IMR-90 (cell line): ENCODE results near the gene IGF2R. TPM values are rescaled to one million over a fixed set of nuclear protein-coding genes. Genes with fewer than 3 reads are reported as not detected.

Experiments
- ATAC-seq: fragments of 200-7000 bp; cut with Tn5 transposase; 2 replicates; pipeline ENCODE4 v1.9.1; 2020; ENCODE audit warnings: low read depth, mild to moderate bottlenecking, moderate library complexity
- BruUV-seq: library from RNA; stranded (reverse); fragments of 400-500 nt; replicated peaks from 2 replicates; lab custom pipeline; 2021; lab: Mats Ljungman, UMichigan
- CTCF ChIA-PET: fragments of 300-600 bp; formaldehyde crosslinking; extraction: SDS; loops from one replicate; lab custom pipeline; 2021; ENCODE audit warnings: antibody characterized with exemption; lab: Yijun Ruan, JAX
- POLR2A ChIA-PET: fragments of 300-600 bp; sonication (Branson Sonifier 250); formaldehyde crosslinking; loops from one replicate; lab custom pipeline; 2022; ENCODE audit warnings: antibody characterized with exemption; ENCODE audit not compliant: unreplicated experiment; lab: Charles Lee
- DNase-seq: peaks from one replicate; pipeline ENCODE4 v3.0.0; 2013
- H2AFZ ChIP-seq: replicated peaks from 2 replicates; pipeline ENCODE3; 2013; ENCODE audit warnings: low read length, mild to moderate bottlenecking; ENCODE audit not compliant: poor library complexity
- H2AK5ac ChIP-seq: 2 replicates; pipeline ENCODE4 v1.6.1; 2013; ENCODE audit warnings: low read depth, low read length, inconsistent platforms
- H2AK9ac ChIP-seq: replicated peaks from 2 replicates; pipeline ENCODE3; 2013; ENCODE audit warnings: mild to moderate bottlenecking, low read depth, low read length, moderate library complexity; ENCODE audit not compliant: poor library complexity
- H2BK120ac ChIP-seq: 2 replicates; pipeline ENCODE4 v1.6.1; 2013; ENCODE audit warnings: low read depth, low read length, inconsistent platforms
- H2BK15ac ChIP-seq: 3 replicates; pipeline ENCODE4 v1.6.1; 2013; ENCODE audit warnings: low read depth, low read length, inconsistent platforms
- H2BK20ac ChIP-seq: 2 replicates; pipeline ENCODE4 v1.6.1; 2013; ENCODE audit warnings: low read depth, mild to moderate bottlenecking, inconsistent platforms, low read length, moderate library complexity
- H2BK5ac ChIP-seq: 2 replicates; pipeline ENCODE4 v1.6.1; 2013; ENCODE audit warnings: mild to moderate bottlenecking, low read depth, low read length, inconsistent platforms; ENCODE audit not compliant: poor library complexity, severe bottlenecking
- H3K14ac ChIP-seq: replicated peaks from 2 replicates; pipeline ENCODE4 v1.6.1; 2013; ENCODE audit warnings: low read depth, low read length, inconsistent platforms
- H3K18ac ChIP-seq: 2 replicates; pipeline ENCODE4 v1.6.1; 2013; ENCODE audit warnings: low read depth, low read length, control low read depth
- H3K23ac ChIP-seq: 2 replicates; pipeline ENCODE4 v1.6.1; 2013; ENCODE audit warnings: low read depth, low read length, inconsistent platforms
- H3K27ac ChIP-seq: 2 replicates; pipeline ENCODE4 v1.5.1; 2013; ENCODE audit warnings: mild to moderate bottlenecking, control low read depth, low read length; ENCODE audit not compliant: insufficient read depth
- H3K27me3 ChIP-seq: 2 replicates; pipeline ENCODE4 v1.6.1; 2013; ENCODE audit warnings: low read length; ENCODE audit not compliant: control insufficient read depth, insufficient read depth
- H3K36me3 ChIP-seq: 2 replicates; pipeline ENCODE4 v1.6.1; 2013; ENCODE audit warnings: low read length, mixed read lengths; ENCODE audit not compliant: control insufficient read depth, insufficient read depth
- H3K4ac ChIP-seq: 2 replicates; pipeline ENCODE4 v1.6.1; 2013; ENCODE audit warnings: low read depth, low read length, inconsistent platforms
- H3K4me1 ChIP-seq: 2 replicates; pipeline ENCODE4 v1.6.1; 2013; ENCODE audit warnings: low read length, mixed read lengths; ENCODE audit not compliant: control insufficient read depth, insufficient read depth
- H3K4me2 ChIP-seq: 2 replicates; pipeline ENCODE4 v1.6.1; 2013; ENCODE audit warnings: low read depth, mild to moderate bottlenecking, control low read depth, low read length, moderate library complexity
- H3K4me3 ChIP-seq: 2 replicates; pipeline ENCODE4 v1.5.1; 2013; ENCODE audit warnings: low read depth, mild to moderate bottlenecking, control low read depth, low read length, moderate library complexity; ENCODE audit not compliant: insufficient read depth
- H3K56ac ChIP-seq: 2 replicates; pipeline ENCODE4 v1.6.1; 2013; ENCODE audit warnings: low read length, inconsistent platforms; ENCODE audit not compliant: insufficient read depth; ENCODE audit errors: extremely low read depth
- H3K79me1 ChIP-seq, 2 experiments: 2 replicates each; pipeline ENCODE4 v1.6.1; 2013; ENCODE audit warnings: low read length in 2 of 2, inconsistent platforms in 1 of 2, low read depth in 1 of 2
- H3K9ac ChIP-seq: 2 replicates; pipeline ENCODE4 v1.6.1; 2013; ENCODE audit warnings: low read depth, low read length, control low read depth
- H3K9me1 ChIP-seq: 2 replicates; pipeline ENCODE4 v1.6.1; 2013; ENCODE audit warnings: low read length, inconsistent platforms; ENCODE audit not compliant: insufficient read depth
- H3K9me3 ChIP-seq: 2 replicates; pipeline ENCODE4 v1.6.1; 2013; ENCODE audit warnings: low read length; ENCODE audit not compliant: control insufficient read depth, insufficient read depth
- H4K20me1 ChIP-seq: 2 replicates; pipeline ENCODE4 v1.6.1; 2013; ENCODE audit warnings: low read length, inconsistent platforms; ENCODE audit not compliant: insufficient read depth
- H4K5ac ChIP-seq: 2 replicates; pipeline ENCODE4 v1.6.1; 2013; ENCODE audit warnings: mild to moderate bottlenecking, low read depth, low read length, control low read depth
- H4K8ac ChIP-seq, 2 experiments: 2 replicates each; pipeline ENCODE4 v1.6.1; 2013; ENCODE audit warnings: low read depth in 2 of 2, low read length in 2 of 2, control low read depth in 1 of 2, inconsistent platforms in 1 of 2
- H4K91ac ChIP-seq: 2 replicates; pipeline ENCODE4 v1.6.1; 2013; ENCODE audit warnings: low read depth, low read length, inconsistent platforms; ENCODE audit not compliant: insufficient read depth
- BHLHE40 ChIP-seq: fragments of 150-350 bp; IDR thresholded peaks from 2 replicates; pipeline ENCODE4 v1.6.1; 2016; ENCODE audit warnings: mild to moderate bottlenecking, low read depth, low read length
- CEBPB ChIP-seq: IDR thresholded peaks from 2 replicates; pipeline ENCODE4 v1.6.1; 2012; ENCODE audit warnings: low read depth, low read length, improper control_type of control experiment
- CTCF ChIP-seq: conservative IDR thresholded peaks from 2 replicates; pipeline ENCODE4 v1.5.1; 2012; ENCODE audit warnings: mild to moderate bottlenecking, low read depth, low read length, improper control_type of control experiment
- ELK1 ChIP-seq: fragments of 150-350 bp; IDR thresholded peaks from 2 replicates; pipeline ENCODE4 v1.6.1; 2016; ENCODE audit warnings: low read depth, mild to moderate bottlenecking, low read length, moderate library complexity, borderline replicate concordance
- FOS ChIP-seq: fragments of 150-350 bp; IDR thresholded peaks from 2 replicates; pipeline ENCODE4 v1.6.1; 2016; ENCODE audit warnings: low read depth, low read length
- MAFK ChIP-seq: IDR thresholded peaks from 2 replicates; pipeline ENCODE4 v1.6.1; 2012; ENCODE audit warnings: low read depth, low read length, improper control_type of control experiment
- MAZ ChIP-seq: IDR thresholded peaks from 2 replicates; pipeline ENCODE4 v1.6.1; 2012; ENCODE audit warnings: low read depth, mild to moderate bottlenecking, low read length, improper control_type of control experiment, moderate library complexity, borderline replicate concordance
- MXI1 ChIP-seq: IDR thresholded peaks from 2 replicates; pipeline ENCODE4 v1.6.1; 2012; ENCODE audit warnings: low read depth, mild to moderate bottlenecking, low read length, moderate library complexity, borderline replicate concordance
- RCOR1 ChIP-seq: IDR thresholded peaks from 2 replicates; pipeline ENCODE4 v1.6.1; 2012; ENCODE audit warnings: mild to moderate bottlenecking, low read length, improper control_type of control experiment; ENCODE audit not compliant: insufficient replicate concordance
- SMC3 ChIP-seq: fragments of 150-350 bp; IDR thresholded peaks from 2 replicates; pipeline ENCODE4 v1.6.1; 2016; ENCODE audit warnings: low read depth, mild to moderate bottlenecking, antibody characterized with exemption, low read length, moderate library complexity
- WGBS, 2 experiments: methylation state at CpG; one replicate each; pipeline versions ENCODE4 v1.1.5 to v1.1.7; 2013; ENCODE audit warnings: missing lambda C conversion rate in 2 of 2; ENCODE audit not compliant: insufficient read length in 1 of 2; ENCODE audit errors: extremely low coverage in 2 of 2; 5-methylcytosine and 5-hydroxymethylcytosine counted together
- dilution Hi-C: fragments of 300-500 bp; cut with HindIII; formaldehyde crosslinking; loops from one replicate; pipeline ENCODE4 v1.14.3; 2018; ENCODE audit warnings: low sequenced_read_pairs; ENCODE audit not compliant: unreplicated experiment
- in situ Hi-C: fragments of 300-500 bp; cut with MboI; formaldehyde crosslinking; loops from 3 replicates; pipeline ENCODE4 v1.14.3; 2019; ENCODE audit warnings: low sequenced_read_pairs, inconsistent platforms, mixed read lengths
- intact Hi-C: fragments of 100-400 bp; cut with micrococcal nuclease; formaldehyde crosslinking; loops from 2 replicates; pipeline ENCODE4 v1.10.0; 2022
- polyA plus RNA-seq, 3 experiments: library from polyadenylated mRNA; depleted of rRNA; stranded (reverse); fragments of >200 nt; gene quantifications; 2 replicates each; pipeline ENCODE4 v1.2.3, GENCODE V29; 2012; ENCODE audit warnings: low replicate concordance in 1 of 3
- total RNA-seq: library from RNA; depleted of rRNA; stranded (reverse); fragments of >200 nt; gene quantifications from 2 replicates; pipeline ENCODE4 v1.2.3, GENCODE V29; 2012

The IGF2R gene
- total and polyA plus RNA-seq, 2 of the 4 experiments (the other 2 are of a cell fraction) = 33.2 to 41.4 TPM

DNA sequence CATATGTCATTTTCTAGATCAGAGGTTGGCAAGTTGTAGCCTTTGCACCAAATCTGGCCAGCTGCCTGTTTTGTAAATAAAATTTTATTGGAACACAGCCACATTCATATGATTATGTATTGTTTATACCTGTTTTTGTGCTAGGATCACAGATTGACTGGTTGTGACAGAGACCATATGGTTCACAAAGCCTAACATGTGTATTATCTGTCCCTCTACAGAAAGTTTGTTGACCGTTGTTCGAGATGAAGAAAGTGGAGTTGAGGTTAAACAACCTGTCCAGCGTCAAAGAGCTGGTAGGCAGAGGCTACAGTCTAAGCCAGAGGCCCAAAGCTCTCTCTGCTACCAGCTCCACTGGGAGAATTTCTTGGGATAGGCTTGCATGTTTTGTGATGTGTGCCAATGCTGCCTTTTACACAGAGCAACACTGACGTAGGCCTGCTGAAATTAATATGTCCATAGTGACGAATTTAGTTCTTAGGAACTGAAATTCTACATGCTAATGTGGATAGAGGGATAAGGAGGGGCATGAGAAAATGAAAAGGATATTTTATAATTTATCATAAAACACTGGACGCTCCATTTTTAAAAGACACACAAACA is 11.7 kb upstream of the IGF2R start:
- H3K14ac ChIP-seq = no peak overlapping the region
- H2BK20ac ChIP-seq = no peak overlapping the region
- no peak overlapping the region for H3K18ac ChIP-seq
- H3K9me1 ChIP-seq = no peaks in the 10 kb centered on the region
- dilution Hi-C loops (no loop called here), in situ Hi-C loops (loop anchor here (25.0 kb wide), 1 partner anchor 270 kb away; the partner anchor contains the start of gene SOD2), intact Hi-C loops (no loop called here)
- TF ChIP-seq FOS (no peak), MAFK (no peak), CEBPB (no peak), SMC3 (no peak), BHLHE40 (no peak), RCOR1 (no peak), MXI1 (no peak), MAZ (no peak), CTCF (no peak), ELK1 (no peak)
- no peak overlapping the region for H2AFZ ChIP-seq
- no peak overlapping the region for H4K8ac ChIP-seq
- H3K9ac ChIP-seq = no peak overlapping the region
- H3K56ac ChIP-seq = no peak overlapping the region
- no peak overlapping the region for H3K4me2 ChIP-seq
- no peak overlapping the region for H2BK15ac ChIP-seq
- H3K4me1 ChIP-seq = peaks cover 13% of the 10 kb centered on the region
- no peaks in the 10 kb centered on the region for H3K79me1 ChIP-seq
- no peak overlapping the region for H2BK5ac ChIP-seq
- no peaks in the 10 kb centered on the region for H3K9me3 ChIP-seq
- H3K27me3 ChIP-seq = no peaks in the 10 kb centered on the region; the same call in 1 of the 2 replicates
- H4K20me1 ChIP-seq = no peaks in the 10 kb centered on the region
- H2BK120ac ChIP-seq = no peak overlapping the region
- no peak for ATAC-seq
- WGBS, 2 experiments = 0% methylated on average over 1 of the region's 6 CpGs; no CpG with 5 or more reads in 1 of the 2 experiments
- CTCF ChIA-PET = no interaction called here
- H2AK9ac ChIP-seq = no peak overlapping the region
- no peak overlapping the region for H4K91ac ChIP-seq
- POLR2A ChIA-PET = no interaction called here
- H3K36me3 ChIP-seq = no peaks in the 10 kb centered on the region
- no peak overlapping the region for H3K23ac ChIP-seq
- no peak for DNase-seq
- no peak overlapping the region for H3K4ac ChIP-seq
- no TSS peak for BruUV-seq
- no peak overlapping the region for H2AK5ac ChIP-seq
- H3K27ac ChIP-seq = no peak overlapping the region
- no peak overlapping the region for H3K4me3 ChIP-seq
- H4K5ac ChIP-seq = no peak overlapping the region
